Fibroblast of lung (primary cell): ENCODE measurements around the gene THAP4. TPM values are rescaled to one million over a fixed set of nuclear protein-coding genes. Genes with fewer than 3 reads are reported as not detected.

Experiments used
- DNase-seq, 2 donors: peaks; one replicate each; pipeline versions ENCODE4 v3.0.0 to v3.0.0-alpha.2; 2010; ENCODE audit warnings: low read depth in 2 of 2
- H2AFZ ChIP-seq: 2 replicates; pipeline ENCODE4 v1.5.1; 2012; ENCODE audit warnings: low read length, control low read depth, inconsistent platforms
- H3K27ac ChIP-seq: 2 replicates; pipeline ENCODE4 v1.5.1; 2011; ENCODE audit warnings: low read length, control low read depth; ENCODE audit not compliant: insufficient read depth
- H3K27me3 ChIP-seq: 2 replicates; pipeline ENCODE4 v1.5.1; 2011; ENCODE audit warnings: mild to moderate bottlenecking, low read length; ENCODE audit not compliant: control insufficient read depth, insufficient read depth
- H3K36me3 ChIP-seq: 2 replicates; pipeline ENCODE4 v1.5.1; 2011; ENCODE audit warnings: low read length; ENCODE audit not compliant: control insufficient read depth, insufficient read depth
- H3K4me1 ChIP-seq: 2 replicates; pipeline ENCODE4 v1.5.1; 2011; ENCODE audit warnings: low read length; ENCODE audit not compliant: control insufficient read depth, insufficient read depth; ENCODE audit errors: extremely low read depth
- H3K4me2 ChIP-seq: 2 replicates; pipeline ENCODE4 v1.5.1; 2011; ENCODE audit warnings: low read length, control low read depth; ENCODE audit not compliant: insufficient read depth; ENCODE audit errors: extremely low read depth
- H3K4me3 ChIP-seq, 4 experiments: fragments of 200-600 bp in 1 of 4; sonication (generic) in 1 of 4; replicated peaks in 1 of 4; 2 replicates each; pipeline ENCODE4 v1.5.1; 2011 to 2016; ENCODE audit warnings: low read length in 4 of 4, low read depth in 3 of 4, mild to moderate bottlenecking in 3 of 4, control low read depth in 2 of 4, inconsistent platforms in 1 of 4, mixed read lengths in 1 of 4; ENCODE audit not compliant: insufficient read depth in 1 of 4; ENCODE audit errors: control extremely low read depth in 1 of 4
- H3K79me2 ChIP-seq: 2 replicates; pipeline ENCODE4 v1.5.1; 2012; ENCODE audit warnings: mild to moderate bottlenecking, low read length, inconsistent platforms; ENCODE audit not compliant: control insufficient read depth, insufficient read depth
- H3K9ac ChIP-seq: 2 replicates; pipeline ENCODE4 v1.5.1; 2011; ENCODE audit warnings: mild to moderate bottlenecking, low read length, control low read depth; ENCODE audit not compliant: insufficient read depth
- H3K9me3 ChIP-seq: 2 replicates; pipeline ENCODE4 v1.5.1; 2012; ENCODE audit warnings: low read depth, low read length; ENCODE audit not compliant: control insufficient read depth, insufficient read depth
- H4K20me1 ChIP-seq: 2 replicates; pipeline ENCODE4 v1.5.1; 2011; ENCODE audit warnings: low read length; ENCODE audit not compliant: control insufficient read depth, insufficient read depth; ENCODE audit errors: extremely low read depth
- CTCF ChIP-seq, 2 donors: IDR thresholded peaks in 1 of 2; conservative IDR thresholded peaks in 1 of 2; 1 replicate in 1 of 2; 2 replicates in 1 of 2; pipeline ENCODE4 v1.5.1; 2011 to 2012; ENCODE audit warnings: low read length in 2 of 2, control low read depth in 1 of 2, inconsistent platforms in 1 of 2, low read depth in 1 of 2, mild to moderate bottlenecking in 1 of 2
- EZH2 ChIP-seq: IDR thresholded peaks from 2 replicates; pipeline ENCODE4 v1.5.1; 2012; ENCODE audit warnings: low read length, control low read depth, mild to moderate bottlenecking; ENCODE audit errors: missing control alignments
- polyA plus RNA-seq, 2 donors: library from polyadenylated mRNA; depleted of rRNA in 1 of 2; stranded (reverse) in 1 of 2; unstranded in 1 of 2; fragments of >200 nt; gene quantifications; 2 replicates each; pipeline ENCODE4 v1.2.1, GENCODE V29; 2011 to 2012; ENCODE audit warnings: missing spikeins in 1 of 2
- total RNA-seq: library from RNA; depleted of rRNA; stranded (reverse); fragments of >200 nt; gene quantifications from 2 replicates; pipeline ENCODE4 v1.2.1, GENCODE V29; 2014

Gene THAP4
- total and polyA plus RNA-seq, 2 donors (not counting 1 experiment from before 2014, with no cell fraction given): 19.3 to 47.7 TPM

- H3K36me3 ChIP-seq: peaks cover 14% of the 10 kb centered on the region
- no peaks in the 10 kb centered on the region for H3K27me3 ChIP-seq
- H3K4me3 ChIP-seq: no peak overlapping the region
- no peak for DNase-seq
- H4K20me1 ChIP-seq: no peaks in the 10 kb centered on the region
- H3K4me1 ChIP-seq: no peaks in the 10 kb centered on the region
- H3K4me2 ChIP-seq: no peak overlapping the region
- TF ChIP-seq EZH2 (no peak), CTCF (conservative IDR thresholded peaks at IDR 0.05 in 1 of 2, IDR thresholded peaks at IDR 0.05 in 1 of 2; ENCODE audit: low read depth in 1 of 2, low read length in 2 of 2) (no peak)
- H3K9me3 ChIP-seq: no peaks in the 10 kb centered on the region
- no peaks in the 10 kb centered on the region for H3K79me2 ChIP-seq
- no peak overlapping the region for H3K27ac ChIP-seq
- H3K9ac ChIP-seq: no peak overlapping the region
- no peak overlapping the region for H2AFZ ChIP-seq
These were observed 64.9 kb downstream of the THAP4 start for GRCh38 chr2:241571821-241572620.

GRCh38 chr2:241570961-241571581, 65.9 kb downstream of the THAP4 start:
- no peak overlapping the region for H3K4me3 ChIP-seq
- DNase-seq: no peak
- H3K9me3 ChIP-seq: no peaks in the 10 kb centered on the region
- H3K4me1 ChIP-seq: no peaks in the 10 kb centered on the region
- no peak overlapping the region for H2AFZ ChIP-seq
- H3K36me3 ChIP-seq: peaks cover 14% of the 10 kb centered on the region
- no peak overlapping the region for H3K9ac ChIP-seq
- H3K27ac ChIP-seq: no peak overlapping the region
- no peak overlapping the region for H3K4me2 ChIP-seq
- no peaks in the 10 kb centered on the region for H4K20me1 ChIP-seq
- H3K79me2 ChIP-seq: no peaks in the 10 kb centered on the region
- TF ChIP-seq EZH2: no peak
- TF ChIP-seq CTCF (conservative IDR thresholded peaks at IDR 0.05 in 1 of 2, IDR thresholded peaks at IDR 0.05 in 1 of 2; ENCODE audit: low read depth in 1 of 2, low read length in 2 of 2): no peak
- H3K27me3 ChIP-seq: no peaks in the 10 kb centered on the region

- H3K4me3 ChIP-seq: no peak overlapping the region
- no peak overlapping the region for H2AFZ ChIP-seq
- H4K20me1 ChIP-seq: no peaks in the 10 kb centered on the region
- DNase-seq: no peak
- no peak for TF ChIP-seq CTCF (conservative IDR thresholded peaks at IDR 0.05 in 1 of 2, IDR thresholded peaks at IDR 0.05 in 1 of 2; ENCODE audit: low read depth in 1 of 2, low read length in 2 of 2)
- H3K36me3 ChIP-seq: peaks cover 14% of the 10 kb centered on the region
- no peak overlapping the region for H3K9ac ChIP-seq
- H3K27me3 ChIP-seq: no peaks in the 10 kb centered on the region
- H3K27ac ChIP-seq: no peak overlapping the region
- no peaks in the 10 kb centered on the region for H3K4me1 ChIP-seq
- no peak overlapping the region for H3K4me2 ChIP-seq
- no peaks in the 10 kb centered on the region for H3K79me2 ChIP-seq
- no peaks in the 10 kb centered on the region for H3K9me3 ChIP-seq
These were observed 67.1 kb downstream of the THAP4 start for GRCh38 chr2:241569831-241570281.
